Measurements from ENCODE around the gene STK32C.

Gene STK32C

DNA sequence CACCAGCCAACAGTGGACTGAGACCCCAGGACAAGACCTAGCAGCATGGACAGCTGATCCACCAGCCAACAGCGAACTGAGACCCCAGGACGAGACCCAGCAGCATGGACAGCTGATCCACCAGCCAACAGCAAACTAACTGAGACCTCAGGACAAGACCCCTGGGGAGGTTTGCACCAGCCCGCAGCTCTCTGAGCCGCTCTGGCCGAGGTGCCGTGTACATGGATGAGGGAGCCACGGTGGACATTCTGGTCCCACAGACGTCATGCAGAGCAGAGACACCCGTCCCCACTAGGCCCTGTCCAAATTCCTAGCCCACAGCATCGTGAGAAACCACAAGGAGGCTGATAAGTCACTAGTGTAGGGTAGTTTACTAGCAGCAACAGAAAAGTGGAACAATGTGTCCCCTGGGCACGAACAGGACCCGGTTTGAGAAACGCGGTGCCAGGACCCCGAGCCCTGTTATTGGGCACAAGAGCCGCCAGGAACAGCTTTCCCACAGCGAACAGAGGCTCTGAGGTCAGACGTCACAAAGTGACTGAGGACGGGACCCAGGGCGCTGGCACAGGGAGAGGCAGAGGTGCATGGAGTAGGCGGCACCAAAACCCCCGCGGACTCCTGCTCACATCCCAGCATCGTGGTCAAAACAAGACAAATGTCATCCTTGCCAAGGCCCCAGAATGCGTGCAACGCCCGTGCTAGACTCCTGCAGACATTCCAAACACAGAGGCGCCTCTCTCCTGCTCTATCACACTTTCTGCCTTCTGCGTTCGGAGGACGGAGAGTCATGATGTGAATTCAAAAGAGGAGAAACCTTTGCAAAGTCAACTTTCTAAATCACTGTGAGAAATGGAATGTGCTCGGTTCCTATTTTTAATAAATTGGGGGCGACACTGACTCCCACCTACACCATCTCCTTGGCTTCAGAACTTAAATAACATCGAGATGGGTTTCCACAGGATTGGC lies 8.1 kb downstream of the STK32C start:
- no peak for DNase-seq

GRCh38 chr10:132298038-132298881 lies 9.5 kb downstream of the STK32C start:
- DNase-seq: peak; percentile 43

DNA sequence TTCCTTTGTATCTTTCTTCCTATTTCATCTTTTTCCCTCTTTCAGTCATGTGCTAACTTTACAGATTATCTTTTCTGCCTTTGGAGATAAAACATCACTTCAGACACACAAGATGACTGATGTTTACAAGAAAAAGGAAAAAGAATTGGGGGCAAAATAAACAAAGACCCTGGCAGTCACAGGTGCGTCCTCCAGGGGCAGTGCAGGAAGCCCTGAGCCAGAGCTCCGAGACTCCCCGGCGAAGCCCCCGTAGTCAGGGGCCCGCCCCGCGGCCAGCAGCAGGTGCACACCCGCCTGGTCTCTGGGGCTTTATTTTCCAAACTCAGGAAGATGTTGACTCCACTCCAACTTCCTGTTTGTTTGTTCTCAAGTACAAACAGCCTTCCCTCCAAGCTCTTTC lies 10.2 kb downstream of the STK32C start:
- peak; percentile 42 for DNase-seq

- peak; percentile 6 for DNase-seq
Observed at GRCh38 chr10:132296666-132297443, 10.9 kb downstream of the STK32C start.

DNA sequence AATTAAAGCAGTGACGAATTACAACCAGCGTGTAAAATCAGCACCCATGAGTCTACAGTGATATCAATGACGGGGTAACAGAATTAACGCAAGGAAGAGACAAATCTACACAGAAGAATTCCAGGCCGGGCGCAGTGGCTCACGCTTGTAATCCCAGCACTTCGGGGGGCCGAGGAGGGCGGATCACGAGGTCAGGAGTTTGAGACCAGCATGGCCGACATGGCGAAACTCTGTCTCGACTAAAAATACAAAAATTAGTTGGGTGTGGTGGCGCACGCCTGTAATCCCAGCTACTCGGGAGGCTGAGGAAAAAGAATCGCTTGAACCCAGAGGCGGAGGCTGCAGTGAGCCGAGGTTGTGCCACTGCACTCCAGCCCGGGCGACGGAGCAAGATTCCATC lies 12.3 kb downstream of the STK32C start:
- DNase-seq: peak; percentile 0

- peak; percentile 45 for DNase-seq
Observed at GRCh38 chr10:132294561-132295318, 13.0 kb downstream of the STK32C start.

DNA sequence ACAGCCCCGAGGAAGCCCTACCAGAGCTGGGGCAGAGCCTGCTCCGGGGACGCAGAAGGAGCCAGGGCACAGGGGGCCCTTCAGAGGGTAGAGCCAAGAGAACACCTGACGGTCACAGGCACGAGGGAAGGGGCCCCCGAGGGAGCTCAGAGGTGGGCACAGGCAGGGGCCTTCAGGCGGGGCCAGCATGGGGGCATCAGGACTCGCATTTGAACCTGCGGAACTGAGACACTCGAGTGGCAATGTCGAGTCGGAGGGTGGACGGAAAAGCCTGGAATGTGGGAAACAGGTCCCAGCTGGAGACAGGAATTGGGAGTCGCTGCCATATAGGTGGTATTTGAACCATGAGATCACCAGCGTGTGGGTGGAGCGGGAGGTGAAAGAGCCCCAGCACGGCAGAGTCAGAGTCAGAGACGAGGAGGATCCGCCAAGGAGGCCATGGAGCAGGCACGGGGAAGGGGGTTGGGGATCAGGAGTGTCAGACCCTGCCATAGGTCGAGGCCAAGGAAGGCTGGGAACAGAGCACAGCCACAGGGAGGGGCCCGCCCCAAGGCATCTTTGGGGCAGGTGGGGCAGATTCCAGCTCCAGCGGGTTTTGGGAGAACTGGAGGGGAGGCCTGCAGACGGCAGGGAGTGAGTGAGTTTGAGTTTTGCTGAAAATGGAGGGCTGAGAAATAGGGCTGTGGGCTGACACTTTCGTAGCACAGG lies 13.8 kb downstream of the STK32C start:
- DNase-seq: peak; percentile 40

- peak; percentile 43 for DNase-seq
Observed at GRCh38 chr10:132293201-132293812, 14.4 kb downstream of the STK32C start.

DNA sequence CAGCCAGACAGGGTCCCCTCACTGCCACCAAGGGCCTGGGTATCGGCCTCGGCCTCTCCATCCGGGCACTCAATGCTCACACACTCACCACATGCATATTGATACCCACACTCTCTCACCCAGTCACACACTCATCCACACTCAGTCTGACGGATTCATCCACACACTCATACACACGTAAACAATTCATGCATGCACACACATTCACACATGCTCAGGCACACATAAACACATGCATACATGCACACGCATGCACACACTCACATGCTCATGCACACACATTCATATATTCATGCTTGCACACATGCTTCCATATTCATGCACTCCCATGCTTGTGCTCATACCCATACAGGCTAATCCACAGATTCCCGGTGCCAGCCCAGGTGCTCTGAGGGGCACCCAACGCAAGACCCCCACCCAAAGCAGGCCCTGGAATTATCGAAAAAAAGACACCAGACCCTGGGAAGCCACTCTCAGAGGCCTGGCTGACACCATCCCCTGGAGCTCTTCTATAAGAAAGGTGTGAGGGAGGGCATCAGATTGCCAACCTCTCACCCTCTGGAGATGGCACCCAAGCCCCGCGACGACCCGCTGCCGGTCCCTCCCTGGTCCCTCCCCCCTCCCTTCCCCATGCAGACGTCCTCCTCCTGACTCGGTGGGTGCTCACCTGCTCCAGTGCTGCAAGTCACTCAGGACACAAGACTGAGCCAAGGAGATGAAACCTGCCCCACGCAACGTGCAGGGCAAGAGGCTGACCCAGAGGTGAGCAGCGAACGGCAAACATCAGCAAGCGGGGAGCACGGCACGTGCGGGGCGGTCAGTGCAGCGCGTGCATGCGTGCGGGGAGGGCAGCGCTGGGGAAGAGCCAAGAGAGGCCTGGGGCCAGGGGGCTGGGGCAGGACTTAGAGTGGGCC lies 15.2 kb downstream of the STK32C start:
- DNase-seq: no peak

DNA sequence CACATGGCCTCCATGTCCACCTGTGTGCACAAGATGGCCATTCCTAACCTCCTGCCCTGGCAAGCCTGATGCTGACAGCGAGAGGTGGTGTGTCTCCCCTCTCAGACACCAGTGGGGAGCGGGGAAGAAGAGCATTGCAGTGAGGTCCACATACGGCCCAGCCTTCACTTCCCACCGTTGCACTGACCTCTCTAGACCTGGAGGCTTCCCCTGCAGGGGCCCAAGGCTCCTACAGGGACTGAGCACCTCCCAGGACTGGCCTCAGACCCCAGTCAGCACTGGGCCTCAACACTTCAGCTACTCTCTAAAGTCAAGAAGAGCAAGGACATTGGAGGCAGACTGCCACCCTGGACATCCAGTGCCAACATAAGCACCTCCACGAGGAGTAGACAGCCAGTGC lies 15.9 kb downstream of the STK32C start:
- DNase-seq: no peak

DNA sequence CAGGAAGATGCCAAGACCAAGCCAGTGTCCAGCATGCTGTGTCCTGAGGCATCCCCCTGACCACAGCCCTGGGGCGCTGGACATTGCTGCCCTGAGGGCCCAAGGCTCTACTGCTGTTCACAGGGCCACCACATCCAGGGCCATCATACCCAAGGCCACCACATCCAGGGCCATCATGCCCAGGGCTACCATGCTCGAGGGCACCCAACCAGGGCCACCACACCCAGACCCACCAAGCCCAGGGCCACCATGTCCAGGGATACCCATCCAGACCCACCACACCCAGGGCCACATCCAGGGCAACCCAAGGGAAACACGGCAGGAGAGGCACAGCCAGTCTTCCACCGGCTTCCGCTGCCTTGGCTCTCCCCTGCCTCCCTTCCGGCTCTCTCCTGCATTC lies 17.1 kb downstream of the STK32C start:
- no peak for DNase-seq

DNA sequence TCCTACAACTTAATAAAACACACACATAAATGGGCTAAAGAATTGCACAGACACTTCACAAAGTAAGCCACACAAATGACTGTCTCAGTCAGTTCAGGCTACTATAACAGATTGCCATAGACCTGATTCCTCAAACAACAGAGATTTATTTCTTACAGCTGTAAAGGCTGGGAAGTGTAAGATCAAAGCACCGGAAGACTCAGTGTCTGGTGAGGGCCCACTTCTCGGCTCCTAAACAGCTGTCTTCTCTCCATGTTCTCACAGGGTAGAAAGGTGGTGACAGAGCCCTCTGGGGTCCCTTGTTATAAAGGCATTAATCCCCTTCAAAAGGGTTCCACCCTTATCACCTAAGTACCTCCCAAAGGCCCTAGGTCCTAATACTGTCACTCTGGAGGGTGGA lies 18.3 kb downstream of the STK32C start:
- no peak for DNase-seq

GRCh38 chr10:132283604-132284382 lies 24.0 kb downstream of the STK32C start:
- DNase-seq: no peak

- no peak for DNase-seq
Observed at GRCh38 chr10:132282667-132283603, 24.8 kb downstream of the STK32C start.

GRCh38 chr10:132281915-132282666 lies 25.7 kb downstream of the STK32C start:
- no peak for DNase-seq

- no peak for DNase-seq
Observed at GRCh38 chr10:132280646-132281074, 27.1 kb downstream of the STK32C start.

All from right forelimb (tissue), 1 donor.